LNCaP clone FGC (cell line): Measurements from ENCODE around the gene APBB3.

Experiments used
- DNase-seq: peaks from one replicate; pipeline ENCODE4 v3.0.0-alpha.2; 2011; ENCODE audit warnings: low read depth
- H3K4me3 ChIP-seq: 2 replicates; pipeline ENCODE4 v1.5.1; 2011; ENCODE audit warnings: mild to moderate bottlenecking, low read depth, low read length, control low read depth
- TF ChIP-seq, protein P1 (sequence below): IDR thresholded peaks from 2 replicates; pipeline ENCODE4 v1.5.1; 2012; ENCODE audit warnings: mild to moderate bottlenecking; ENCODE audit not compliant: control insufficient read depth, insufficient read depth; ENCODE audit errors: extremely low read depth

APBB3 gene

DNA sequence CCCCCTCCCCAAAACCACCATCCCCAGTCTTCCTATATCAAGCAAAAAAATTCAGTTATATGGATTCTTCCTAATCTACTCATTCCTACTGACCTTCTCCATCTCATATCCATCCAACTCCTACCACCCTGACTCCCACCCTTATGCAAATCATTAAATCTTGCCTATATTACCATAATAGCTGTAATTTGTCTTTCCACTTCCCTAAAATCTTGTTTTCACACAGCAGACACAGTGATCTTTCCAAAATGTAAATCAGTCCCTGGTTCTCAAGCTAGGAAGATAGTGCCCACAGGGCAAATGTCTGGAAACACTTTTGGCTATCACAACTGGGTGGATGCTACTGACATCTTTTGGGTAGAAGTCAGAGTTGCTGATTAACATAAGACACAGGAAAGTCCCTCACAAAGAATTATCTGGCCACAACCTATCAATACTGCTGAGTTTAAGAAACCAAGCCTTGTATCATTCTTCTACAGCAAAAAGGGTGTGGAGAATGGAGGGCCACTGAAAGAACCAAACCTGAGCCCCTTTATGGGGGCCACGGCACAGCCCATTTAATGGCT is 8.6 kb downstream of the APBB3 start:
- TF ChIP-seq, protein P1, sequence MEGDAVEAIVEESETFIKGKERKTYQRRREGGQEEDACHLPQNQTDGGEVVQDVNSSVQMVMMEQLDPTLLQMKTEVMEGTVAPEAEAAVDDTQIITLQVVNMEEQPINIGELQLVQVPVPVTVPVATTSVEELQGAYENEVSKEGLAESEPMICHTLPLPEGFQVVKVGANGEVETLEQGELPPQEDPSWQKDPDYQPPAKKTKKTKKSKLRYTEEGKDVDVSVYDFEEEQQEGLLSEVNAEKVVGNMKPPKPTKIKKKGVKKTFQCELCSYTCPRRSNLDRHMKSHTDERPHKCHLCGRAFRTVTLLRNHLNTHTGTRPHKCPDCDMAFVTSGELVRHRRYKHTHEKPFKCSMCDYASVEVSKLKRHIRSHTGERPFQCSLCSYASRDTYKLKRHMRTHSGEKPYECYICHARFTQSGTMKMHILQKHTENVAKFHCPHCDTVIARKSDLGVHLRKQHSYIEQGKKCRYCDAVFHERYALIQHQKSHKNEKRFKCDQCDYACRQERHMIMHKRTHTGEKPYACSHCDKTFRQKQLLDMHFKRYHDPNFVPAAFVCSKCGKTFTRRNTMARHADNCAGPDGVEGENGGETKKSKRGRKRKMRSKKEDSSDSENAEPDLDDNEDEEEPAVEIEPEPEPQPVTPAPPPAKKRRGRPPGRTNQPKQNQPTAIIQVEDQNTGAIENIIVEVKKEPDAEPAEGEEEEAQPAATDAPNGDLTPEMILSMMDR = no peak
- H3K4me3 ChIP-seq = peak overlapping the region; percentile 81
- no peak for DNase-seq

DNA sequence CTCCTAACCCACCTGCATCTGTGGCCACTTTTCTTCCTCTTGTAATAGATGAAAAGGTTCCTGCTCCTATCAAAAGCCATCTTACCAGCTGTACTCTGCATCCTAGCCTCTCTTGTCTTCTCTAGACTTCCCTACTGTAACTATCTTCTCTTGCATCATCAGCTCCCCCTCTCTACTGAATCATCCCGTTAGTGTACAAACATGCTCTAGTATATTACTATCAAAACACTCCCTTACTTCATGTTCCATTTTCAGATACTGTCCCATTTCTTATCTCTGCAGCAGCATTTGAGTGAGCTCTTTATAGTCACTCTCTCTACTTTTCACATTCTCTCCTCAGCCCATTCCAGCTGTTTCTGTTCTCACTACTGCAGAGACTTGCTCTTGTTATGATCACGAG is 9.9 kb downstream of the APBB3 start:
- no peak for DNase-seq

DNA sequence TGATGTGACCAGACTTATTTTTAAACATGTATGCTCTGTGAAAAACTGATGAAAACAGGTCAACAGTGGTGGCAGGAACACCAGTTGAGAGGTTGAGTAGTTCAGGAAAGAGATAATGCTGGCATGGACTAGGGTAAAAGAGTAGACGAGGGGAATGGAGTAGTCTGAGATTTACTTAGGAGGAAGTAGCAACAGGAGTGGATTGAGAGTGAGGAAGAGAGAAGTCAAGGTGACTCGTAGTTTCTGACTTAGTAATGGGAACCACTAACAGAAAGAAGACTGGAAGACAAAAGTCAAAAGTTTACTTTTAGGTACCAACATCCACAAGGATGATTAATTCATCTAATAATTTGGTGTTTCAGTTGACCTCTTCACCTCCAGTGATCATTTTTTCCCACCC is 10.7 kb downstream of the APBB3 start:
- TF ChIP-seq, protein P1 = no peak
- H3K4me3 ChIP-seq = no peak overlapping the region
- DNase-seq = no peak

More for the DNA sequence above, 9.9 kb downstream of the APBB3 start:
- H3K4me3 ChIP-seq = no peak overlapping the region
- TF ChIP-seq, protein P1 = no peak

DNA sequence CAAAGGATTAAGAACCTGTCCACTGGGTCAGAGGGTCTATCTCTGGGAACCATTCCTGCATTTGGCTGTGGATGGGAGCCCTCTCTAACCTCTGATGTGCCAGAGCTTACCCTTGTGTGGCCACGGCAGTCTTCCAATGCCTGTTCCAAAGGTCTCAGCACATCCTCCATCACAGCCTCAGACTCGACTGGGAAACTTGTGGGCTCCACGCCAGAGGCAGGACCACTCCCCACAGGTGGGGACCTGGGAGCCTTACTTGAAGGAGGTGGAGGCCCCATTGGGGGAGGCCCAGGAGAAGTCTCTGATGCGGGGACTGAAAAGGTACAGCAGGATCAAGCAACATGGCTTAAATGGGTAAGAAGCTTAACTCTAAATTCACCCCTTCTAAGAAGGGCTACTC is 12.5 kb downstream of the APBB3 start:
- no peak overlapping the region for H3K4me3 ChIP-seq
- DNase-seq = no peak
- TF ChIP-seq, protein P1 = no peak

DNA sequence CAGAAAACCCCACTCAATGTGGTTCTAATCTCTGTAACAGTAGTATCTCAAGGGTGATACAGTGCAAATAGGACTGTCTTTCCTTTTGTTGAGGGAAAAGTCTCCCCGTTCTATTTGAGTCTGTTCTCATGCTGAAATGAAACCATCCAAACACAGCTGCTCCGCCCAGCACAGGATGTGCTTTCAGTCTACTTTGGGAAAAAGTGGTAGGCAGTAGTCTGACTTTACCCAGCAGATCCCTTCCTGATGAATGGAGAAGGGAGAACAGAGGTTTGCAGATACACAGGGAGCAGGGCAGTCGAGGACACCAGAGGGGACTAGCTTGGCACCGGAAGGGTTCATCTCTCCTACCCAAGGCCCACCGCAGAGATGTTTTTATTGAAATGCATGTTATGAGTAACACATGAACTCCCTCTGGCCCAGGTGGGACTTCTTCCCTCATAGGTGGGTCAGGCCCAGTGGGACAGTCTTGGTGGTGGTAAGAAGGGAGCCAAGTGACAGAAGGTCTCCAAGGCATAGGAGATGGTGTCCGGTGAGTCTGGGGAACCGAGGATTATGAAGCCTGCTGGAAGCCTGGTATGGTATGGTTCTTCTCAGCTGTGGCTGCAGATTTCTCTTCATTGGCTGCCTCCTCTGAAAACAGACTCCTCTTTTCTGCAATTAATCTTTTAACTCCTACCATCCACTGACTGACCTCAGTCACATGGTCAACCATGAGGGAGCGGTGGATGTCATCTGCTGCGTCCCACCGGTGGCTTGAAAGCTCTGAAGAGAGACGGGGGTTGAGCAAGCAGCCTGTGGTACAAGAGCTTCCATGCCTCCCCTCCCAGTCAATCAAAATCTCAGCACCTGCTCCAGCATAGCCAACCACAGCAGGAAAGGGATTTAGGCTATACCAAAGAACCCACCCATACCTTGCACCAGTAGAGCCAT is 14.0 kb downstream of the APBB3 start:
- H3K4me3 ChIP-seq = no peak overlapping the region
- TF ChIP-seq, protein P1 = no peak
- DNase-seq = no peak

DNA sequence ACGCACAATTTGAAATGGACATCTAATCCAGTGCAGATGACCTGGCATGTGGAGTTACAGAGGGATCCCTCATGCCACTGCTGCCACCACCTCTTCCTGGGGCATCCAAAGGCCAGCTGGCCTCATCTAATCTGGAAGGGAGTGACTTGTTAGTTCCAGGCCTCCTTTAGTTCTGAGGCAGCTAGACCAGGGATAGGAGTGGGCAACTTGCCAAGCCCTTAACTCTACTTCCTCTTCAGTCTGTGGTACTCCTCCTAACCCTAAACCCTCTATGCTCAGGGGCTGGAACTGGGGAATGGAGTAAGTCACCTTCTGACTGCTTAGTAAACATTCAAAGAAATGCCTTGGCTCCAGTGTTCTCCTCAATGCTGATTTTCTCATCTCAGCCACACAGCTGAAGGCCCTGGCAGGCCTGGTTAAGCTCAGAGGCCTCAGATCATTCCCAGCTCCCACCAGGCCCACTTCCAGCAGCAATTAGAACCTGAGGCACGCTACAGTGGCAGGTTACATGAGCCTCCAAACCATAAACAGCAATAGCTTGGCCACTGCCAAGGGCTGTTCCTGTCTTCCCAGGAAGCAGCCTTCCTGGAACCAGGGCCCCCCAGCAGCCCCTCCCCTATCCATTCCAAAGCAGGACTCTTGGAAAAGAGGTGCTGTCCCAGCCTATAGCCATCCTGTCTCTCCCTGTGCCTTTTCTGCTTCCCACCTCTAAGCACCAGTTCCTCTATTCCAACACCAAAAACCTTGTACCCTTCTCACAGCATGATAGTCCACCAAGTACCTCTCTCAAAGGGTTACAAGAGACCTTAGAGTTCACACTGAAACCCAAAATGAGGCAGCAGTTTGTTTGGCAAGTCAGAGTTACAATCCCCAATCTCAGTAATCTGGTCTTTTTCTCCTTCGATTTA is 14.9 kb downstream of the APBB3 start:
- H3K4me3 ChIP-seq = no peak overlapping the region
- peak; percentile 37 for DNase-seq
- TF ChIP-seq, protein P1 = no peak
